Type B pancreatic cell (in vitro differentiated cells): Measurements from ENCODE around the gene AK2. TPM values are rescaled to one million over a fixed set of nuclear protein-coding genes. Genes with fewer than 3 reads are reported as not detected.
A peak's percentile ranks its signal among the peaks of the same experiment; 100 is the strongest.
"Not testable (repeated sequence)": the region's sequence is repeated elsewhere in the genome, so short reads cannot be mapped to it uniquely, and the experiment has no call there.

ENCODE experiments used
- DNase-seq: peaks from one replicate; pipeline ENCODE4 v3.0.0; 2021; ENCODE audit warnings: mixed read lengths; ENCODE audit not compliant: unreplicated experiment; ENCODE audit errors: extremely low spot score
- H3K27ac Mint-ChIP-seq: 2 replicates; pipeline ENCODE4 v1.8.0; 2021; ENCODE audit warnings: mild to moderate bottlenecking, mixed read lengths
- H3K27me3 Mint-ChIP-seq: 2 replicates; pipeline ENCODE4 v1.8.0; 2021; ENCODE audit warnings: mixed read lengths
- H3K36me3 Mint-ChIP-seq: 2 replicates; pipeline ENCODE4 v1.8.0; 2021; ENCODE audit warnings: mixed read lengths
- H3K4me1 Mint-ChIP-seq: one replicate; pipeline ENCODE4 v1.8.0; 2021; ENCODE audit warnings: mixed read lengths; ENCODE audit not compliant: unreplicated experiment
- H3K4me3 Mint-ChIP-seq: 2 replicates; pipeline ENCODE4 v1.8.0; 2021; ENCODE audit warnings: mild to moderate bottlenecking, mixed read lengths
- H3K9me3 Mint-ChIP-seq: 2 replicates; pipeline ENCODE4 v1.8.0; 2021; ENCODE audit warnings: mixed read lengths
- total RNA-seq: library from RNA; stranded (reverse); gene quantifications from 2 replicates; pipeline ENCODE4 v1.2.1, GENCODE V29; 2021; ENCODE audit warnings: low replicate concordance
- TF ChIP-seq, protein P1 (sequence below): fragments of 200-600 bp; sonication (generic); conservative IDR thresholded peaks from 2 replicates; pipeline ENCODE4 v1.5.0; 2021; ENCODE audit warnings: antibody characterized with exemption, mild to moderate bottlenecking

AK2 gene
- total RNA-seq, 1 donor from 2014 or later: 140 TPM

DNA sequence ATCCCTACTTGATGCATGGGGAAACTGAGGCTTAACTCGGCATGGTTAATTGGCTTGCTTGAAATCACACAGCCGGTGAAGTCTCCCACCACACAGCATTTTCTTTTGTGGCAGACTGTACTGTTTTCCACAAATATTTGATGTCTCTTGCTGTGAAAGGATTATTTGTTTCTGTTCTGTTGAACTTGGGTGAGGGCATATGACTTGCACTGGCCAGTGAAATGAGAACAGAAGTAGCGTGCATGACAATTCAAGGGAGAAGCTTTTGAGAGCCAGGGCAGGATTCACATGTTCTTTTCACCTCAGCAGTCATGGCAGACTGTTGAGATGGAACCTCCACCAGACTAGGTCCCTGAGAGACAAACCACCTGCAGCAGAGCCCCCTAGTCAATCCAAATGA lies 11.7 kb upstream of the AK2 start:
- Mint-ChIP-seq H3K27me3 (no peaks in the 10 kb centered on the region), H3K4me3 (no peak overlapping the region), H3K4me1 (peaks cover 7% of the 10 kb centered on the region), H3K9me3 (no peaks in the 10 kb centered on the region), H3K27ac (no peak overlapping the region), H3K36me3 (no peaks in the 10 kb centered on the region)
- no peak for DNase-seq
- TF ChIP-seq, protein P1, sequence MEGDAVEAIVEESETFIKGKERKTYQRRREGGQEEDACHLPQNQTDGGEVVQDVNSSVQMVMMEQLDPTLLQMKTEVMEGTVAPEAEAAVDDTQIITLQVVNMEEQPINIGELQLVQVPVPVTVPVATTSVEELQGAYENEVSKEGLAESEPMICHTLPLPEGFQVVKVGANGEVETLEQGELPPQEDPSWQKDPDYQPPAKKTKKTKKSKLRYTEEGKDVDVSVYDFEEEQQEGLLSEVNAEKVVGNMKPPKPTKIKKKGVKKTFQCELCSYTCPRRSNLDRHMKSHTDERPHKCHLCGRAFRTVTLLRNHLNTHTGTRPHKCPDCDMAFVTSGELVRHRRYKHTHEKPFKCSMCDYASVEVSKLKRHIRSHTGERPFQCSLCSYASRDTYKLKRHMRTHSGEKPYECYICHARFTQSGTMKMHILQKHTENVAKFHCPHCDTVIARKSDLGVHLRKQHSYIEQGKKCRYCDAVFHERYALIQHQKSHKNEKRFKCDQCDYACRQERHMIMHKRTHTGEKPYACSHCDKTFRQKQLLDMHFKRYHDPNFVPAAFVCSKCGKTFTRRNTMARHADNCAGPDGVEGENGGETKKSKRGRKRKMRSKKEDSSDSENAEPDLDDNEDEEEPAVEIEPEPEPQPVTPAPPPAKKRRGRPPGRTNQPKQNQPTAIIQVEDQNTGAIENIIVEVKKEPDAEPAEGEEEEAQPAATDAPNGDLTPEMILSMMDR: no peak

DNA sequence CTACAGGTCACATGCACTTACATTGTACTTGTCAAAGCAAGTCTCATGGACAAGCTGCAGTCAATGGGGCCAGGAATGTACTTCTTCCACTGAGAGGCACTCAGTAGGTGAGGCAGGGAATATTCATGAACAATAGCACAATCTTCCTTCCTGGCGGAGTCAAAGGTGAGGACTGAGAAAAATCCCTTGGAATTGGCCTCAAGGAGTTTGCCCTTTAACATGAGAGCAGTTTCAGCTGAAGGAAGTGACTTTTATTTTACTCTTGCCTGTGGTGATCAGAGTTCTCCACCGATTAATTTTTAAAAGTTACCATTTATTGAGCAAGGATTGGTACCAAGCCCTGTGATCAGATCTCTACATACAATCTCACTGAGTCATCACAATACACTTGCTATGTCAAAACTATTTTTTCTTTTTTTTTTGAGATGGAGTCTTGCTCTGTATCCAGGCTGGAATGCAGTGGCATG lies 11.2 kb upstream of the AK2 start:
- H3K4me3 Mint-ChIP-seq: no peak overlapping the region
- H3K9me3 Mint-ChIP-seq: no peaks in the 10 kb centered on the region
- H3K27ac Mint-ChIP-seq: peak overlapping the region; percentile 54
- H3K27me3 Mint-ChIP-seq: no peaks in the 10 kb centered on the region
- no peaks in the 10 kb centered on the region for H3K36me3 Mint-ChIP-seq
- no peak for DNase-seq
- TF ChIP-seq, protein P1: no peak
- H3K4me1 Mint-ChIP-seq: peaks cover 7% of the 10 kb centered on the region

DNA sequence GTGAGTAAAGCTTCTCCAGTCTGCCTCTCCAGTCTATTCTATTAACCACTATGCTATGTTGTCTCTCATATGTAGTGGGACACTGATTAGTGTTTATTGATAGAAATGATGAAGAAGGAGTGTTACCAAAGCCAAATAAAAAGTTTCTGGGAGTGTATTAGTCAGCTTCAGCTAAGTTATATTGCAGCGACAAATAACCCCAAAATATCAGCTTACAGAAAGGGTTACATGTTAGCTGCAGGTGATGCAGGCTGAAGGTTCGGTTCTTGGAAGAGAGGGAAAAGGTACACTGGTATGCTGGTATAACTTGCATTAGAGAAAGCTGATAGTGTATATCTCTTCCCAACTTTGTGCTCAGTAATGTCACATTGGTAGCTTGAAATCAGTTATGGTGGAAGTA lies 10.6 kb upstream of the AK2 start:
- TF ChIP-seq, protein P1: no peak
- DNase-seq: no peak
- peak overlapping the region; percentile 54 for H3K27ac Mint-ChIP-seq
- H3K4me1 Mint-ChIP-seq: peaks cover 7% of the 10 kb centered on the region
- H3K27me3 Mint-ChIP-seq: no peaks in the 10 kb centered on the region
- no peaks in the 10 kb centered on the region for H3K36me3 Mint-ChIP-seq
- no peaks in the 10 kb centered on the region for H3K9me3 Mint-ChIP-seq
- no peak overlapping the region for H3K4me3 Mint-ChIP-seq

DNA sequence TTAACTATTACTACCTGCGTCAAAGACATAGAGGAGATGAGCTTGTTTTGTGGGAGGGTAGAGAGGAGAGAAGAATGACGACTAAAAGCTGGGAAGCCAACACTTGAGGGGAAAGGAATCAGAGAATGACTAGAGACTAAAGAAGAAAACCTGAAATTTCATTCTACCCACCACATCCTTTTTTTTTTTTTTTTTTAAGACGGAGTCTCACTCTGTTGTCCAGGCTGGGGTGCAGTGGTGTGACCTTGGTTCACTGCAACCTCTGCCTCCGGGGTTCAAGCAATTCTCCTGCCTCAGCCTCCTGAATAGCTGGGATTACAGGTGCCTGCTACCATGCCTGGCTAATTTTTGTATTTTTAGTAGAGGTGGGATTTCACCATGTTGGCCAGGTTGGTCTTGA lies 9.6 kb upstream of the AK2 start:
- not testable (repeated sequence) for H3K27ac Mint-ChIP-seq, H3K36me3 Mint-ChIP-seq, DNase-seq, H3K4me3 Mint-ChIP-seq, H3K27me3 Mint-ChIP-seq, H3K9me3 Mint-ChIP-seq, H3K4me1 Mint-ChIP-seq

DNA sequence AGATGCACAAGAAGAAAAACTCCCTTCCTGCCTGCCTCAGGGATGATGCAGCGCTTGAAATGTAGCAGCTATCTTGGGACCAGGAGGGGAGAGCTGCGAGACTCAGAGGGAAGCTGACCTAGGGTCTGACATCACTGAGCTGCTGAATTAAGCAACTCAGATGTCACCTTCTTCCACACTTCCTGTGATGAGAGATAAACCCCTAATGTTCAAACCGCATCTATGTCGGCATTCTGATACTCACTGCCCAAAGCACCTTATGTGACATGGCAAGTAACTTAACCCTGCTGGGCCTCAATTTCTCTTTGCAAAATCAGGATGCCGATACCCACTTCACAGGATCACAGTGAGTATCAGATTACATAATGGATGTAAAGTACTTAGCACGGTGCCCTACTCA lies 9.1 kb upstream of the AK2 start:
- Mint-ChIP-seq H3K4me1 (peaks cover 7% of the 10 kb centered on the region), H3K36me3 (no peaks in the 10 kb centered on the region), H3K27ac (no peak overlapping the region), H3K4me3 (no peak overlapping the region), H3K9me3 (no peaks in the 10 kb centered on the region), H3K27me3 (no peaks in the 10 kb centered on the region)
- TF ChIP-seq, protein P1: no peak
- no peak for DNase-seq

DNA sequence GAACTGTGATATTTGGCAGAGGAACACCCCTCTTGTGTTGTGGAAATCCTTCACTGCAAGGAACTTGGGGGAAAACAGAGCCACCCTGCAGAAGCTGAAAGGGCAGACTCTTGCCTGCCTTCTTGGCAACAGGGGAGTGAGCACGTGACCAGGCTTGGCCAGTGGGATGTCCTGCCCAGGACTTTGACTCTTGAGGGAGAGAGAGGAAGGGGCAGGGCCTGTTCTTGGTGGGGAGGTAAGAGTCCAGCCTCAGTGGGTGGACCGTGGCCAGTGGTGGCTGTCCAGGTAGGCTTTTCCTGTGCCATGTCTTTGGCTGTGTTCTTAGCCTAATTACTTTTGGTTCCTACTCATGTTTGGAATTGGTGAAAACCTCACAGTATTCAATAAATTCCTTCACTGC lies 8.6 kb upstream of the AK2 start:
- DNase-seq: no peak
- no peaks in the 10 kb centered on the region for H3K36me3 Mint-ChIP-seq
- H3K27ac Mint-ChIP-seq: no peak overlapping the region
- H3K9me3 Mint-ChIP-seq: no peaks in the 10 kb centered on the region
- no peaks in the 10 kb centered on the region for H3K27me3 Mint-ChIP-seq
- no peak overlapping the region for H3K4me3 Mint-ChIP-seq
- H3K4me1 Mint-ChIP-seq: peaks cover 7% of the 10 kb centered on the region
- TF ChIP-seq, protein P1: no peak
